Gastrocnemius medialis (tissue), 4 donors: ENCODE results near the gene ANKRD13B.

Experiments
- POLR2A ChIP-seq, 2 donors: fragments of 450-650 bp; IDR thresholded peaks; one replicate each; pipeline ENCODE4 v1.6.1; 2017; ENCODE audit warnings: antibody characterized with exemption in 2 of 2, mild to moderate bottlenecking in 2 of 2, moderate library complexity in 2 of 2
- TF ChIP-seq, protein P1 (sequence below), 5 experiments: fragments of 450-650 bp in 3 of 5; fragments of 200-600 bp in 2 of 5; sonication (generic) in 2 of 5; IDR thresholded peaks in 4 of 5; conservative IDR thresholded peaks in 1 of 5; 1 replicate in 4 of 5; 2 replicates in 1 of 5; pipeline ENCODE4 v1.5.1; 2016 to 2019; ENCODE audit warnings: antibody characterized with exemption in 5 of 5, mild to moderate bottlenecking in 3 of 5, moderate library complexity in 3 of 5

DNA sequence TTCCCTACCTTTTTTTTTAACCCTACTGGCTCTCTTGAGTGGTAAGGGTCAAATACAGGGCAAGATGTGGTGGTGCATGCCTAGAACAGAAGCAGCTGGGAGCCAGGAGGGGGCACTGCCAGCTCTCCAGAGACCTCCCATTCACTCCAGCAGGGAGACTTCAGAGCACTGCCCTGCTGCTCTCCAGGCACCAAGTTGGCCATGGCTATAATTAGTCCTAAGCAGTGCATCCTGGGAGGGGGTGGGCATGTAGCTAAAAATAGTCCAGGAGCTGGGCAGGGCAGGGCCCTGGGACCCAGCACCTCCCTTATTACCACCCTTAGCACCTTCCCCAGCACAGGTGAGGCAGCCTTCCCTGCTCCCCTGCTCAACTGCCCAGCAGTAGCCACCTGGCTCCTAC is 26.3 kb downstream of the ANKRD13B start:
- TF ChIP-seq, protein P1, sequence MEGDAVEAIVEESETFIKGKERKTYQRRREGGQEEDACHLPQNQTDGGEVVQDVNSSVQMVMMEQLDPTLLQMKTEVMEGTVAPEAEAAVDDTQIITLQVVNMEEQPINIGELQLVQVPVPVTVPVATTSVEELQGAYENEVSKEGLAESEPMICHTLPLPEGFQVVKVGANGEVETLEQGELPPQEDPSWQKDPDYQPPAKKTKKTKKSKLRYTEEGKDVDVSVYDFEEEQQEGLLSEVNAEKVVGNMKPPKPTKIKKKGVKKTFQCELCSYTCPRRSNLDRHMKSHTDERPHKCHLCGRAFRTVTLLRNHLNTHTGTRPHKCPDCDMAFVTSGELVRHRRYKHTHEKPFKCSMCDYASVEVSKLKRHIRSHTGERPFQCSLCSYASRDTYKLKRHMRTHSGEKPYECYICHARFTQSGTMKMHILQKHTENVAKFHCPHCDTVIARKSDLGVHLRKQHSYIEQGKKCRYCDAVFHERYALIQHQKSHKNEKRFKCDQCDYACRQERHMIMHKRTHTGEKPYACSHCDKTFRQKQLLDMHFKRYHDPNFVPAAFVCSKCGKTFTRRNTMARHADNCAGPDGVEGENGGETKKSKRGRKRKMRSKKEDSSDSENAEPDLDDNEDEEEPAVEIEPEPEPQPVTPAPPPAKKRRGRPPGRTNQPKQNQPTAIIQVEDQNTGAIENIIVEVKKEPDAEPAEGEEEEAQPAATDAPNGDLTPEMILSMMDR (IDR thresholded peaks at IDR 0.05 in 4 of 5, conservative IDR thresholded peaks at IDR 0.05 in 1 of 5), result peak in 4 of 5 experiments; percentile 11 to 50 (median 32)
- peak; percentile 81 to 82 for TF ChIP-seq POLR2A (IDR thresholded peaks at IDR 0.05)
